ENCODE data around the gene MED4.

- TF ChIP-seq, protein P1, sequence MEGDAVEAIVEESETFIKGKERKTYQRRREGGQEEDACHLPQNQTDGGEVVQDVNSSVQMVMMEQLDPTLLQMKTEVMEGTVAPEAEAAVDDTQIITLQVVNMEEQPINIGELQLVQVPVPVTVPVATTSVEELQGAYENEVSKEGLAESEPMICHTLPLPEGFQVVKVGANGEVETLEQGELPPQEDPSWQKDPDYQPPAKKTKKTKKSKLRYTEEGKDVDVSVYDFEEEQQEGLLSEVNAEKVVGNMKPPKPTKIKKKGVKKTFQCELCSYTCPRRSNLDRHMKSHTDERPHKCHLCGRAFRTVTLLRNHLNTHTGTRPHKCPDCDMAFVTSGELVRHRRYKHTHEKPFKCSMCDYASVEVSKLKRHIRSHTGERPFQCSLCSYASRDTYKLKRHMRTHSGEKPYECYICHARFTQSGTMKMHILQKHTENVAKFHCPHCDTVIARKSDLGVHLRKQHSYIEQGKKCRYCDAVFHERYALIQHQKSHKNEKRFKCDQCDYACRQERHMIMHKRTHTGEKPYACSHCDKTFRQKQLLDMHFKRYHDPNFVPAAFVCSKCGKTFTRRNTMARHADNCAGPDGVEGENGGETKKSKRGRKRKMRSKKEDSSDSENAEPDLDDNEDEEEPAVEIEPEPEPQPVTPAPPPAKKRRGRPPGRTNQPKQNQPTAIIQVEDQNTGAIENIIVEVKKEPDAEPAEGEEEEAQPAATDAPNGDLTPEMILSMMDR (IDR thresholded peaks at IDR 0.05 in 8 of 11, conservative IDR thresholded peaks at IDR 0.05 in 3 of 11) = no peak
- no peak for TF ChIP-seq POLR2A (IDR thresholded peaks at IDR 0.05)
Observed at GRCh38 chr13:48113756-48114130, 18.8 kb upstream of the MED4 start.

Measured in spleen (tissue), 7 donors.